ENCODE measurements around the gene CR1.
"Not testable (repeated sequence)": the region's sequence is repeated elsewhere in the genome, so short reads cannot be mapped to it uniquely, and the experiment has no call there.

Gene CR1

GRCh38 chr1:207501071-207501470 lies 5.1 kb downstream of the CR1 start:
- intact Hi-C loops (cut with DNase I): no loop called here
- no peak for DNase-seq

DNA sequence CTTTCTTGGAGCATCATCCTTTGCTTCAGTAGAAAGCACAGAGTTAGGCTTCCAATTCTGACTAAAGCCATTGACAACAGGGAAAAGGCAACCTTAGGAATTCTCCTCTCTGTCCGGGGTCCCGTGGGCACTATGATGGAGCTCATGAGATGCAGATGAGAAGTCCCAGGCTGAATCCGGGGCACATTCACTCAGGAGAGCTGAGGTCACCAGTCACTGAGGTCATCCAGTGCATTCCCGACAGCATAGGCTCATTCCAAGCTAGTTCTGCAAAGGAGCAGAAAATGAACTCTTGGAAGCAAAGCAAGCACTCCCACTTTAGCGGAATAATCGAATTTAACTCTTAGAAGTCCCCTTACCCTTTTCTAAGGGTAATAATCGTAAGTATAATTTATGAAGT lies 6.8 kb downstream of the CR1 start:
- intact Hi-C loops (cut with DNase I): no loop called here
- DNase-seq: no peak

- no peak for DNase-seq
- intact Hi-C loops (cut with DNase I): no loop called here
Observed at GRCh38 chr1:207503950-207504349, 8.0 kb downstream of the CR1 start.

GRCh38 chr1:207504438-207504837 lies 8.5 kb downstream of the CR1 start:
- intact Hi-C loops (cut with DNase I): no loop called here
- DNase-seq: no peak

DNA sequence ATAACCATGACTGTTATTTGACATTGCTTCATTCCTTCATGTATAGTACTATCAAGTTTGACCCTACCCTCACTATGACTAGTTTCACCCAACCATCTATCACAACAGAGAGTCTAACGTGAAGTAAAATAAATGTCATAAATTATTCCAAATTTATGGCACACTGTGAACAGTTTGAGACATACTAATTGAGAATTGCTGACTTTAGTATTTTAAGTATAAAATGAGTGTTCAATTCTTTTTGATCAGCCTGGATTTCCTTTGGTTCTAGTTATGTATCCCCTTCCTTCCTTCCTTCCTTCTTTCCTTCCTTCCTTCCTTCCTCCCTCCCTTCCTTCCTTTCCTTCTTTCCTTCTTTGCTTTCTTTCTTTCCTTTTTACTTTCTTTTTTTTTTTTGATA lies 14.5 kb downstream of the CR1 start:
- intact Hi-C loops (cut with DNase I): no loop called here
- no peak for DNase-seq

DNA sequence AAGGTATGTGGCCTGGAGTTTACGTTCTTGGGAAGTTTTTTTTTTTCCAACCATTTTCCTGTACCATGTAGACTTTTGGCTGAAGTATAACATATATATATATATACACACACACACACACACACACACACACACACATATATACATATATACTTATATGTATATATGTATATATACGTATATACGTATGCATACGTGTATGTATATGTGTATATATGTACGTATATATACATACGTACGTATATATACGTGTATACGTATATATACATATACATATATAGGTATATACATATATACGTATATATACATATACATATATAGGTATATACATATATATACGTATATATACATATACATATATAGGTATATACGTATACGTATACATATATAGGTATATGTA lies 18.9 kb downstream of the CR1 start:
- DNase-seq: no peak
- intact Hi-C loops (cut with DNase I): no loop called here

- intact Hi-C loops (cut with DNase I): no loop called here
- DNase-seq: no peak
Observed at GRCh38 chr1:207516729-207517128, 20.8 kb downstream of the CR1 start.

GRCh38 chr1:207518608-207519236 lies 22.8 kb downstream of the CR1 start:
- intact Hi-C loops (cut with DNase I): no loop called here
- DNase-seq: no peak

DNA sequence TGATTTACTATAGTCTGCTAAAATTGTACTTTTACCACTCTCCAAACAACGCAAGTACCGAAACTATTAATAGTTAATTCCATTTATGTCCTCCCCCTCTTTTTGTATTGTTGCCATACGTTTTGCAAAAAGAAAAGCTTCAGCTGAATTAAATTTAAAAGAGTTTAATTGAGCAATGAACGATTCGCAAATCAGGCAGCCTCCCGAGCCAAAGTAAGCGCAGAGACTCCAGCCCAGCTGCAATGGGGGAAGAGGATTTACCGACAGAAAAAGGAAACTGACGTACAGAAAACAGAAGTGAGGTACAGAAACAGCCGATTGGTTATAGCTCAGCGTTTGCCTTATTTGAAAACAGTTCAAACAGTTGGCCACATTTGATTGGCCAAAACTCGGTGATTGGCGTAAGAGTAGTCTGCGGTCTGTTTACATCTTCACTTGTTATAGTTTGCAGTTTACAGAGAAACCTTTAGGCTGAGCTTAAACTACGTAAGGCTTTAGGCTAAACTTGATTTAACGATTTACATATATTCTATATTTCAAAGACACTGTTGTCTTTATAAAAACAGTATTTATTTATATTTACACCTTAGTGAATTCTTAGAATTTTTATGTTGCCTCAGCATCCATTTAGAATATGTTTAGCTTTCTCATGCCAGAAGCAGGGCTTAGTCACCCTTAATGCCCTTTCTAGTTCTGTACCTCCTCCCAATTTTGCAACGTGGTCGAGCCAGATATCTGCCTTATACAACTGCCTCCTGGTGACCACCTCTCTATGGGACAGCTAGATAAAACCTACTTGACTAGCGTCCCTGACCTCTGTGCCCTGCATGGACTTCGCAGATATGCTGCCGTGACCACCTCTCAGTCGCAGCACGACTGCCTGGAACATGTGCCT lies 23.8 kb downstream of the CR1 start:
- intact Hi-C loops (cut with DNase I): no loop called here
- DNase-seq: no peak

- DNase-seq: peak in 1 of 10 donors; percentile 49
Observed at GRCh38 chr1:207520400-207521345, 24.7 kb downstream of the CR1 start.

GRCh38 chr1:207525239-207525638 lies 29.3 kb downstream of the CR1 start:
- DNase-seq: peak in 2 of 10 donors; percentile 26 to 78
- intact Hi-C loops (cut with DNase I): not testable (repeated sequence)

More at GRCh38 chr1:207520400-207521345, 24.7 kb downstream of the CR1 start:
- intact Hi-C loops (cut with DNase I): not testable (repeated sequence)

DNA sequence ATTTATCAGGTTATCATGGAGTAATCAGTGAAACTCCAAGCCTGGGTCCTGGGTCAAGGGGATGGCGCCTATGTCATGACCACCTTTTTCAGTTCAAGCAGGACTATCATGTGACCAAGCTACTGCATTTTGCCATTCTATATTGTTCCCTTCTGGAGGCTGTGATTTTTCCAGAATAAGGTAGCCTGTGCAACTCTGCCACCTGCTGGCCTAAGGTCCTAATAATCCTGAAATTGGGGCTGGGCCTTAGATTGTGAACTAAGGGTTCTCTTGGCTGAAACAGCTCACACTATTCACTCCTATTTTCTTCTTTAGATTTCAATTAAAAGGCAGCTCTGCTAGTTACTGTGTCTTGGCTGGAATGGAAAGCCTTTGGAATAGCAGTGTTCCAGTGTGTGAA lies 32.4 kb downstream of the CR1 start:
- DNase-seq; intact Hi-C loops (cut with DNase I): not testable (repeated sequence)

GRCh38 chr1:207536263-207536662 lies 40.3 kb downstream of the CR1 start:
- DNase-seq; intact Hi-C loops (cut with DNase I): not testable (repeated sequence)

GRCh38 chr1:207546677-207547357 lies 50.9 kb downstream of the CR1 start:
- DNase-seq; intact Hi-C loops (cut with DNase I): not testable (repeated sequence)

DNA sequence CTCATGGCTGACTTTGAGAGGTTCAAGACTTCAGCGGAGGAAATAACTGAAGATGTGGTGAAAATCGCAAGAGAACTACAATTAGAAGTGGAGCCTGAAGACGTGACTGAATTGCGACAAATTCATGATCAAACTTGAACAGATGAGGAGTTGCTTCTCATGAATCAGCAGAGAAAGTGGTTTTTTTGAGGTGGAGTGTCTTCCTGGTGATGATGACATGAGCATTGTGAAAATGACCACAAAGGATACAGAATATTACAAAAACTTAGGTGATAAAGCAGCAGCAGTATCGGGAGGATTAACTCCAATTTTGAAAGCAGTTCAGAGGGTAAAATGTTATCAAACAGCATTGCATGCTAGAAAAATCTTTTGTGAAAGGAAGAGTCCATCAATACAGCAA lies 58.9 kb downstream of the CR1 start:
- intact Hi-C loops (cut with DNase I); DNase-seq: not testable (repeated sequence)

GRCh38 chr1:207565546-207566468 lies 69.8 kb downstream of the CR1 start:
- peak in 5 of 10 donors; percentile 9 to 86 (median 60) for DNase-seq

GRCh38 chr1:207571926-207572325 lies 76.0 kb downstream of the CR1 start:
- intact Hi-C loops (cut with DNase I); DNase-seq: not testable (repeated sequence)

More at GRCh38 chr1:207565546-207566468, 69.8 kb downstream of the CR1 start:
- intact Hi-C loops (cut with DNase I): no loop called here

- DNase-seq; intact Hi-C loops (cut with DNase I): not testable (repeated sequence)
Observed at GRCh38 chr1:207573074-207573473, 77.1 kb downstream of the CR1 start.

GRCh38 chr1:207575381-207575780 lies 79.4 kb downstream of the CR1 start:
- intact Hi-C loops (cut with DNase I); DNase-seq: not testable (repeated sequence)
